Activated CD4-positive, alpha-beta T cell treated with anti-CD3 and anti-CD28 coated beads, Interleukin-2, amount 50 U/mL, for 48 hours (primary cell): ENCODE data around the gene S100A3.

Experiments
- DNase-seq, 2 experiments: peaks; one replicate each; pipeline ENCODE4 v3.0.0-alpha.2; 2020

Gene S100A3

DNA sequence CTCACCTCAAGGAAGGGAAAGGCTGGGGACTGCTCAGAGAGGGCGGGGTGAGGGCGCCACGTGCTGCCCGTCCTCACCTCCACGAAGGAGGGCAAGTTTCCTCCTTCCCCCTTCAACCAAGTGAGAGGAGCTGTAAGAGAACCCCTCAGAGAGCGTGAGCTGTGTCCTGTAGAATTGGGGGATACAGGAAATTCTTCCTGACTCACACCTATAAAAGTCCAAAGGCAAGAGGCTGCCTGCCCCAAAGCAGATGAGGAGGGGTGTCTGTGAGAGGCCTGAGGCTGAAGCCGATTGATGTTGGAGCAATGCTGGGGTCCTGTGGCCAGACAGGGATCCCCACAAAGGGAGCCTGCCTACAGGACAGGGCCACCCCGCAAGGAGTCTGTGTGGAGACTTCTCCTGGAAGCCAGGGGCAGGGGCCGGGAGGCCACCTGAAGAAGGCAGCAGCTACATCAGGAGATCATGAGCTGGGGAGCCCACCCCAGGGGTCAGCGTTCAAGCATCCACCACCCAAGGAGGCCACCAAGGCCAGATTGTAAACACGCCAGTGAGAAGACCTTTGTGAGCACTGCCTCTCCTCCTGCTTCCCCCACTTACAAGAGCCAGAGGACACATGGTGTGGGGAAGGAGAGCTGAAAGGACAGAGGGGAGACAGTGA lies 41.0 kb downstream of the S100A3 start:
- no peak for DNase-seq

DNA sequence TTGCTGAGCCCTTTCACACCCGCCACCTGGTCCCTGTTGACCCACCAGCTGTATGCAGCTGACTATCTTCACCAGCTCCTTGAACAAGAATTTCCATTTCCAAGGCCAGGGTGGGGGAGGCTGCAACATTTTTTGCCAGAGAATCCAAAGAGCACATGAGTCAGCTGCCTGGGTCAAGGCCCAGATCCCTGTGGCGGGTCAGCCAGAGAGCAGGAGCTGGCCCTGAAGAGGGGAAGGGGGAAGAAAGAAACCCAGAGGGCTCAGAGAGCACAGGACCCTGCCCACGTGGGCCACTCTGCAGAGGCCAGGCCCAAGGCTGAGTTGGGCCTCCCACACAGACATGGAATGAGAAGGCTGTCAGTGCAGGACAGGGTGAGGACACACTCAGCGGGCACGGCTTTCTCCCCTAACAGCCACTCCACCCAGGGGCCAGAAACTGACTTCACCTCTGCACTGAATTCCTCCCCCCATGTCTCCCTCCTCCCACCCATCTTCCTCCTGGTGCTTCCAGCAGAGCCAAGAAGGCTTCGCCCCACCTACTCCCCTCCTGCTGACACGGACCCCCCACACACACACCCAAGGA lies 42.1 kb downstream of the S100A3 start:
- DNase-seq: no peak

DNA sequence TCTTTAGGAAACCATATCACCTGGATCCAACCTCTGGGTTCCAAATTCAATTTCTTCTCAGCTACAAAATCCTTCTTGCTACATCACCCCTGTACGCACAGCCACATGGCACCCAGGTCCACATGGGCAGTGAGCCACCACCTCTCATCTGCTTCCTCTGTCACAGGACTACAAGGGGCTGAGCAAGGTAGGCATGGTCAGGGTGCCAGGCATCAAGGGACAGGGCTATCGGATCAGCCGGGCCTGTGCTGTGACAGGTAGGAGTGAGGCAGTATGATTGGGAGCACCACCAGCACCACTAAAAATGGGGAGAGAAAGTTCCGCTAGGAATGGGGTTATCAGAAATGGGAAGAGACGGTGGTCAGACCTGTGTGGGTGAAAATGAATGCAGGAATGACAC lies 42.7 kb downstream of the S100A3 start:
- DNase-seq: no peak

DNA sequence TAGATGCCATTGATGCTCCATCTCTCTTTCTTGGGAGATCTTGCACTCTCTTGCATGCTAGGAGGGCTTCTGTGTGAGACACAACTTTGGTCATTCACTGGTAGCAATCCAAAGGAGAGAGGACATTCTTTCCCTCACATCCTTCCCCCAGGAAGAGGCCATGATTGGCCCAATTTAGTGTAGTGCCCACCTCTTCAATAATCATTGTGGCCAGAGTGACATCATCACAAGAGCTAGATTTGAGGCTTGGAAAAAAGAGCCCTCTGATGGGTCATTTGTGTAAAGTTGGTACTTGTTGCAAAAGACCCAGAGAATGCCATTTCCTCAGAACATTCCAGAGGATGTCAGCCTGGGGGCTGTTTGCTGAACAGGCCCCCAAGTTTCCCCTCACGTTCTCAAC lies 43.5 kb downstream of the S100A3 start:
- DNase-seq: no peak

DNA sequence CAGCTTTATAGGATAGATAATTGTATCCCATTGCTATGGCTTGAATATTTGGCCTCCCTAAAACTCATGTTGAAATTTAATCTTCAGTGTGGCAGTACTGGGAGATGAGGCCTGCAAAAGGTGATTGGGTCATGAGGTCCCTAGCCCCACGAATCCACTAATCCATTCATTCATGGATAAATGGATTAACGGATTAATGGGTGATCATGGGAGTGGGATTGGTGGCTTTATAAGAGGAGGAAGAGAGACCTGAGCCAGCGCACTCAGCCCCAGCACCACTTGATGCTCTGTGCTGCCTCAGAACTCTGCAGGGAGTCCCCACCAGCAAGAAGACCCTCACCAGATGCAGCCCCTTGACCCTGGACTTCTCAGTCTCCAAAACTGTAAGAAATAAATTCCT lies 45.3 kb downstream of the S100A3 start:
- DNase-seq: no peak

DNA sequence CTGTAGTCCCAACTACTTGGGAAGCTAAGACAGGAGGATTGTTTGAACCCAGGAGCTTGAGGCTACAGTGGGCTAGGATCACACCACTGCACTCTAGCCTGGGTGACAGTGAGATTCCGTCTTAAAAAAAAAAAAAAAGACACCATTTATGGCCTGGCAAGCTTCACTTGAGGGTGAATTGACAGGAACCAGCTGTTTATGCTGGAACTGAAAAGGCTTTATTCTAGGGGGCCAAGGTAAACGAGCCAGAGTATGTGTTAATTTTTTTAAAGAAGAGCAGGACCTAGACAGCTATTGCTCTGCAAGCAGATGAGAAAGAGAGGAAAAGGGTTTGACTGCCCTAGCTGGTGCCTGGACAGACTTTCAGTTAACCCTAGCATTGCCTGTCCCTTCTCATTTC lies 50.3 kb downstream of the S100A3 start:
- no peak for DNase-seq
